HL-60 (cell line): ENCODE results near the gene NFATC1.

Experiments
- DNase-seq, 2 experiments: peaks; one replicate each; pipeline ENCODE4 v3.0.0-alpha.2; 2010 to 2020; ENCODE audit warnings: low read depth in 1 of 2, low spot score in 1 of 2
- H3K27ac ChIP-seq: fragments of 250-450 bp; sonication (Bioruptor Pico); replicated peaks from 2 replicates; pipeline ENCODE4 v1.5.1; 2020; ENCODE audit warnings: mild to moderate bottlenecking, moderate library complexity
- H3K27me3 ChIP-seq: fragments of 250-450 bp; sonication (Bioruptor Pico); 2 replicates; pipeline ENCODE4 v1.5.1; 2021; ENCODE audit warnings: mild to moderate bottlenecking, moderate library complexity; ENCODE audit not compliant: insufficient read depth, poor library complexity, severe bottlenecking
- H3K4me3 ChIP-seq: replicated peaks from 2 replicates; pipeline ENCODE4 v1.5.1; 2011; ENCODE audit warnings: mild to moderate bottlenecking, control low read depth, low read length; ENCODE audit not compliant: insufficient read depth
- CTCF ChIP-seq: IDR thresholded peaks from one replicate; pipeline ENCODE4 v1.5.1; 2011; ENCODE audit warnings: low read length, control low read depth, inconsistent platforms; ENCODE audit not compliant: insufficient read depth
- GABPA ChIP-seq: IDR thresholded peaks from 2 replicates; pipeline ENCODE4 v1.6.1; 2012; ENCODE audit warnings: low read depth
- POLR2AphosphoS5 ChIP-seq: IDR thresholded peaks from 2 replicates; pipeline ENCODE4 v1.6.1; 2012; ENCODE audit warnings: low read depth
- REST ChIP-seq: IDR thresholded peaks from 2 replicates; pipeline ENCODE4 v1.6.1; 2012; ENCODE audit warnings: low read depth; ENCODE audit not compliant: insufficient replicate concordance
- SPI1 ChIP-seq: IDR thresholded peaks from 2 replicates; pipeline ENCODE4 v1.6.1; 2012; ENCODE audit warnings: low read depth, mild to moderate bottlenecking, borderline replicate concordance

Gene NFATC1

GRCh38 chr18:79461627-79462026 is 65.9 kb downstream of the NFATC1 start:
- Histone ChIP-seq H3K4me3 (no peak overlapping the region), H3K27me3 (no peaks in the 10 kb centered on the region), H3K27ac (no peak overlapping the region)
- no peak for DNase-seq
- no peak for TF ChIP-seq POLR2AphosphoS5
- no peak for TF ChIP-seq GABPA
- no peak for TF ChIP-seq REST
- no peak for TF ChIP-seq SPI1
- TF ChIP-seq CTCF: no peak

- no peaks in the 10 kb centered on the region for H3K27me3 ChIP-seq
- no peak for DNase-seq
- no peak overlapping the region for H3K4me3 ChIP-seq
- no peak for TF ChIP-seq SPI1
- TF ChIP-seq REST: no peak
- no peak for TF ChIP-seq POLR2AphosphoS5
- no peak for TF ChIP-seq GABPA
- no peak overlapping the region for H3K27ac ChIP-seq
These were observed 67.8 kb downstream of the NFATC1 start for GRCh38 chr18:79463424-79463960.

- TF ChIP-seq GABPA (no peak), REST (no peak), CTCF (no peak), POLR2AphosphoS5 (no peak), SPI1 (no peak)
- Histone ChIP-seq H3K27ac (no peak overlapping the region), H3K4me3 (no peak overlapping the region), H3K27me3 (no peaks in the 10 kb centered on the region)
- no peak for DNase-seq
These were observed 69.8 kb downstream of the NFATC1 start for GRCh38 chr18:79465392-79465991.
